Measurements from ENCODE around the gene DLK1.

DLK1 gene

DNA sequence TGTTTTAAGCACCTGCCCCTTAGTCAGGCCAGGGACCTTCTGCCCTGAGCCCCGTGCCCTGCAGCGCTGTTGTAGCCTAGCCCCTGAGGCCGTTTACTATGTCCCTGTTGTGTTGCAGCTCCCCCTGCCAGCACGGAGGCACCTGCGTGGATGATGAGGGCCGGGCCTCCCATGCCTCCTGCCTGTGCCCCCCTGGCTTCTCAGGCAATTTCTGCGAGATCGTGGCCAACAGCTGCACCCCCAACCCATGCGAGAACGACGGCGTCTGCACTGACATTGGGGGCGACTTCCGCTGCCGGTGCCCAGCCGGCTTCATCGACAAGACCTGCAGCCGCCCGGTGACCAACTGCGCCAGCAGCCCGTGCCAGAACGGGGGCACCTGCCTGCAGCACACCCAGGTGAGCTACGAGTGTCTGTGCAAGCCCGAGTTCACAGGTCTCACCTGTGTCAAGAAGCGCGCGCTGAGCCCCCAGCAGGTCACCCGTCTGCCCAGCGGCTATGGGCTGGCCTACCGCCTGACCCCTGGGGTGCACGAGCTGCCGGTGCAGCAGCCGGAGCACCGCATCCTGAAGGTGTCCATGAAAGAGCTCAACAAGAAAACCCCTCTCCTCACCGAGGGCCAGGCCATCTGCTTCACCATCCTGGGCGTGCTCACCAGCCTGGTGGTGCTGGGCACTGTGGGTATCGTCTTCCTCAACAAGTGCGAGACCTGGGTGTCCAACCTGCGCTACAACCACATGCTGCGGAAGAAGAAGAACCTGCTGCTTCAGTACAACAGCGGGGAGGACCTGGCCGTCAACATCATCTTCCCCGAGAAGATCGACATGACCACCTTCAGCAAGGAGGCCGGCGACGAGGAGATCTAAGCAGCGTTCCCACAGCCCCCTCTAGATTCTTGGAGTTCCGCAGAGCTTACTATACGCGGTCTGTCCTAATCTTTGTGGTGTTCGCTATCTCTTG is 7.6 kb downstream of the DLK1 start:
- FAIRE-seq: no peak

DNA sequence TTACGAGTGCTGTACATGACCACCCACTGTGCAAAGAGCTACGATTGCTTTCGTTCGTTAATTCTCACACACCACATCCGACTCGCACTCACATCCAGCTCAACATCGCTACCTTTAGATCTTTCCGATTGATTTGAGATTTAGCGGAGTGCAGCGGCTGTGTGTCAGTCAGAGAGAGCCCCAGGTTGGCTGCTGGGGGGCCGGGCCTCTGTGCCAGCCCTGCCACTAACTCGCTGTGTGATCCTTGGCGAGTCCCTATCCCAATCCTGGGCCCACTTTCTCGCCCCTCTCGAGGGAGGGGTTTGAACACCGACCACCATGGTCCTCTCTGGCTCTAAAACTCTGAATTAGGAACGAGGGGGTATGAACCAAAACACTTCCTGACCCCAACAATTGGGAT is 8.6 kb downstream of the DLK1 start:
- no peak for FAIRE-seq

DNA sequence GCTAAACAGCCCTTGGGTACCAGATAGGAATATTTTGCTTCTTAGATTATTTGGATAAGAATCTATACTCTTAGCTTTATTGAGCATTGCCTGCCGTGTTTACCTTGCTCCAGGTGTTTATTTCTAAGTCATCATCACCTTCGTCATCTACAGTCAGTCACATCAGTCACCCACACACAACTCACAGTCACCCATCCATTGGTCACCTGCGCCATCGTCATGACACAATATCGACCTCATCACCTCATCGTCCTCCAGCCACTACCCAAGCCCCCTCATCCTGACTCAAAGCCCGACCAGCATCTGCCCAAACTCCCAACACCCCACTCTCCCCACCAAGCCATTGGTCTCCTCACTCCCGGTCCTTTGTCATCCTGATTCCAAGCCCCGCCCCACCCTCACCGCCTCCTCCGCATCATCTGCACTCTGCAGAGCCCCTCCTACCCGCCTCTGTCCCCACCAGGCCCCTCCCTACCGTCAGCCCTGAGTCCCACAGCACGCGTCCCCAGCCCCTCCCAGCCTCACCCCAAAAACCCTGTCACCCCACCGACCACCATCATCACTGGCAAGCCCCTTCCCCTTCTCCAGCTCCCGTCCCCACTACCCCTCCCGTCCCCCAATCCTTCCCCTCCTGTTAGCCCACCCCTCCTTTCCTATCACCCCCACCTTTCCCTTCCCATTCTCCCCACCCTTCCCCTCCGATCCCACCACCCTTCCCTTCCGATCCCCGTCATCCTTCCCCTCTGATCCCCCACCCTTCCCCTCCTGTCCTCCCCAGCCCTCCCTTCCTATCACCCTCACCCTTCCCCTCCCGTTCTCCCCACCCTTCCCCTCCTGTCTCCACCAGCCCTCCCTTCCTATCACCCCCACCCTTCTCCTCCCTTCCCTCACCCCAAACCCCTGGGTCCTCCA is 9.8 kb downstream of the DLK1 start:
- no peak for FAIRE-seq

DNA sequence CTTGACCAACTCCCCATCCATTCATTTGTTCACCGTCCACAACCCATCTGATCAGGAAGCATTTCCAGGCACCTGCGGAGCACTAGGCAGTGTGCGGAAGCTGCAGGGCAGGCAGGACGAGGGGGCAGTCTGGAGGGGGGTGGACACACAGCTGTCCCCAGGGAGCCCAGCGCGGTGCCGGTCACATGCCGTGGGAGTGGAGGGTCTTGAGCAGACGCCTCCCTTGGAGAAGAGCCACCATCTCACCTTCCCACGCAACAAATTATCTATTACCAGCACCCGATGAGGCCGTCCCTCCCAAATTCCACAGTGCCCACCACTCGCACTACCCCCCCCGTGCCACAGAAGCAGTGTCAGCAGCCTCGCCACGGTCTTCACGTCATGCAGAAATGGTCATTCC is 10.8 kb downstream of the DLK1 start:
- no peak for FAIRE-seq

DNA sequence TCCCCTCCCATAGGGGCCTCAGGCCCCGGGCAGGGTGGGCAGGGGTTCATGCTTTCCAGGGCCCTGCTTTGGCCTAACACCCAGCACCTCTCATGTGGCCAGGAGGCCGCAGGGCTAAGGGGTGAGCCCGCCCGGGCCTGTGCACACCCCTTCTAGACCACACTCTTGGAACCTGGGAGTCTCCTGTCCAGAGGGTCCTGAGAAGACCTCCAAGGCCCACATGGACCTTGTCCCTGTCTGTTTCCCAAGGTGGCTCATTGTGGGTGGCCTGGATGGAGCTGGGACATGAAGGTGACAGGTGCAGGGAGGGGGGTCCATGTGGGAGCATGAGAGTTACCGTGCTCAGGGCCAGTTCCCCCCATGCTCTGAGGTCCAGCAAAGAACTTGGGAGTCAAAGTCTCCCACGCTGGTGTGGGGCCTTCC is 11.6 kb downstream of the DLK1 start:
- FAIRE-seq: no peak

DNA sequence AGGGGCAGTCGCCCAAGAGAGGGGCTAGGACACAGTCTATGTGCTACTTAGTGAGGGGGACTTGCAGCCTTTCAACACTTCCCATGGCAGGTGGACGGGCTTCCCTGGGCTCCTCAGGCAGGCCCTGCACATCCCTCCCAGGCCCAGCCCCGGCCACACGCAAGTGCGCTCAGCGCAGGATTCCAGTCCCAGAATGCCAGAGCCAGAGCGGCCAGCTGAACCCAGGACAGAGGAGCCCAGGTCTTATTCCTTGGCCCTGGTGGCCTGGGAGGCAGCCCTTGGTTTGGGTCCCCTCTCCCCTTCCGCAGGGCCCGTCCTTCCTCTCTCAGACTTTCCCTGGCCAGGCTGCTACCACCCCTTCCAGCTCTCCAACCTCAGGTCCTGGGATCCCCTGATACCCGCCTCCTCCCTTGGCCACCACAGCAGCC is 12.0 kb downstream of the DLK1 start:
- no peak for FAIRE-seq

DNA sequence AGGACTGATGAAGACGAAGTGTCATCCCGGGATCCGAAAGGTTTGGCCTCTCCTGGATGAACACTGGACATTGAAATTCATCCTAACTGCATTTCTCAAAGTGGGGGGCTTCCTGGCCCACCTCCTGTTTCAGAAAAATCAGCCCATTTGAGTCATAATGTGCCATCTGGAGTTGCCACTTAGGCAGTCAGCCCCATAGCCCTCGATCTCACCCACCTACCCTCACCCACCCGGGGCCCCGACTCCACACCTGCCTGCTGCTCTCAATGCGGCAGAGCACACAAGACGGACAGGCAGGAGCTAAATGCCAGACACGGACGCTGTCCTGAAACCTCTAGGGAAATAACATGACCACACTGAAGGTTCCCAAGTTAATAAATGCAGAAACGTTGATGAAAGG is 12.6 kb downstream of the DLK1 start:
- FAIRE-seq: no peak

DNA sequence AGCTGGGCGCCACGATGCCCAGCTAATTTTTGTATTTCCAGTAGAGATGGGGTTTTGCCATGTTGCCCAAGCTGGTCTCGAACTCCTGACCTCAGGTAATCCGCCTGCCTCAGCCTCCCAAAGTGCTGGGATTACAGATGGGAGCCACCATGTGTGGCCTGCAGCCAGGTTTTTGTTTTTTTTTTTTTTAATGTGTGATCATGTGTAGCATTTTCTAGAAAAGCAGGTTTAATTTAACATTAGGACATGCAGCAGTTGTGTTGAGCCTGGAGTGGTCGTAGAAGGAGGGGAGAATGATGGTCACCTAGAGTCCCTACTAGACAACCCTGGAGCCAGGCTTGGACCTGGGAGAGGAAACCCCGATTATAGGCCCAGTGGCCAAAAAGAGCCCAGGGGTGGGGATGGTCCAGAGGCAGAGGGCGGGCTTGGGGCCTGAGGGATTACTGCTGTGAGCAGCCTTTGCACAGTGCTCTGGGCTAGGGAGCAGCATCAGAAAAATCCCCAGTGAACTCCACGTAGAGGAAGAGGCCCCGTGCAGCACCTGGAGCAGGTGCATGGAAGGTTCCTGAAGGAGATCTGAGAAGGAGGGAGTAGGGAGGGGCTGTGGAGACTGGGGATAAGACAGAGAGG is 13.6 kb downstream of the DLK1 start:
- FAIRE-seq: no peak

DNA sequence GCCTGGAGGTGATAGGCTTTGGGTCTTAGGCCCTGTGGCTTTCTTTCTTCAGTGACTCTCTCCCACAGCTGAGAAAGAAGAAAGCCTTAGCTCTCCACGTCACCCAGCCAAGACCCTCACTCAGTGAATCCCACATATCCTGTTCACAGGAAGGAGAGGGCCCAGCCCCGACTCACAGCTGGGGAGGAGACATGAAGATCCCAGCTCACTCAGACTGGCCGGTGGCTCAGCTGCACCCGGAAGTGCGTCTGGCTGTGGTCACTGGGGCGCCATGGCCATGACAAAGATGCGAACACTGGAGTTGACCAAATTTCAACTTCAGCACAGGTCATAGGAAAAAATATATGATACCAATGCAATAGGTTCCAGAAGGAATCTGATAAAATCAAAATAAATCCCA is 14.2 kb downstream of the DLK1 start:
- no peak for FAIRE-seq

DNA sequence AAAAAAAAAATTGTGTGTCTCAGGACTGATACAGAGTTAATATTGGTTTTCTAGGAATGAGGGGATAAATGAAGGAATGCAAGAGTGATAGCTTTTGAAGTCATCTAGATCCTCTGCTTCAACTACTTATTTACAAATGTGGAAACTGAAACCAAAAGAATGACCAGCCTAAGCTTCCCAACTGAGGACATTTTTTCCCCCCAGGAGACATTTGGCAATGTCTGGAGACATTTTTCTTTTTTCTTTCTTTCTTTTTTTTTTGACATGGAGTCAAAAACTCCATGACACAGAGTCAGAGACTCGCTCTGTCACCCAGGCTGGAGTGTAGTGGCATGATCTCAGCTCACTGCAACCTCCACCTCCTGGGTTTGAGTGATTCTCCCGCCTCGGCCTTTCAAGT is 15.3 kb downstream of the DLK1 start:
- no peak for FAIRE-seq

DNA sequence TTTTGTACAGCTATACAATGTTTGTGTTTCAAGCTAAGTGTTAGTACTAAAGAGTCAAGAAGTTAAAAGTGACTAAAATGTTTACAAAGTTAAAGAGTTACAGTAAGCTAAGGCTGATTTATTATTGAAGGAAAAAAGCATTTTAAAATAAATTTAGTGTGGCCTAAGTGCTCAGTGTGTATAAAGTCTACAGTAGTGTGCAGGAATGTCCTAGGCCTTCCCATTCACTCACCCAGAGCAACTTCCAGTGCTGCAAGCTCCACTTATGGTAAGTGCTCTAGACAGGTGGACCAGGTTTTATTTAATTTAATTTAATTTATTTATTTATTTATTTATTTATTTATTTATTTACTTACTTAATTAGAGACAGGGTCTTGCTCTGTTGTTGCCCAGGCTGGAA is 19.6 kb downstream of the DLK1 start:
- FAIRE-seq: no peak

DNA sequence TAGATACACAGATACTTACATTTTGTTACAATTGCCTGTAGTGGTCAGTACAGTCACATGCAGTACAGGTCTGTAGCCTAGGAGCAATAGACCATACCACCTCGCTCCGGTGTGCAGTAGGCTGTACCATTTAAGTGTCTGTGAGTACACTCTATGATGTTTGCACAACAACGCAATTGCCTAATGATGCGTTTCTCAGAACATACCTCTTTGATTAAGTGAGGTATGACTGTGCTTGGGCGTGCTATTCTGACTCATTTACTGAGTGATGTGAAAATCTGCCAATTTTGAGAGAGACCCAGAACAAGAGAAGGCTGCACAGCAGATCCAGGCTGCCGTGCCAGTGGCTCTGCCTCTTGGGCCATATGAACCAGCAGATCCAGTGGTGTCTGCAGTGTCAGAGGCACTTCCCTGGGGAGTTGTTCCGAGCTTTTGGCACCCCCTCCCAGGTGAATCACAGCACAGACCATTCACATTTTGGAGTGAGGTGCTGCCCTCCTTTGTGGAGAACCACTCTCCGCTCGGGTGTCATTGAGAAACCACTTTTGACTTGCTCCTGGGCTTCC is 20.4 kb downstream of the DLK1 start:
- FAIRE-seq: no peak

DNA sequence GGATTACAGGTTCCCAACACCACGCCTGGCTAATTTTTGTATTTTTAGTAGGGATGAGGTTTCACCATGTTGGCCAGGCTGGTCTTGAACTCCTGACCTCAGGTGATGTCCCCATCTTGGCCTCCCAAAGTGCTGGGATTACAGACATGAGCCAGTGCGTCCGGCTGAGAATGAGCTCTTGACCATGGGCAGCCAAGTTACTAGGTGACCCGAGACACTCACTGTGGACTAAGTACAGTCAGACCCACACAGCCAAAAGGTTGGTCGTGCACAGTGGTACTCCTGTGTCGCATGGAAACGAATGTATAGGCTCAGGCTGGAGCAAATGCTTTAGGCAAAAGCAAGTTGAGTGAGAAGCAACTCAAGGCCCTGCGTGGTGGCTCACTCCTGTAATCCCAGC is 21.0 kb downstream of the DLK1 start:
- no peak for FAIRE-seq

DNA sequence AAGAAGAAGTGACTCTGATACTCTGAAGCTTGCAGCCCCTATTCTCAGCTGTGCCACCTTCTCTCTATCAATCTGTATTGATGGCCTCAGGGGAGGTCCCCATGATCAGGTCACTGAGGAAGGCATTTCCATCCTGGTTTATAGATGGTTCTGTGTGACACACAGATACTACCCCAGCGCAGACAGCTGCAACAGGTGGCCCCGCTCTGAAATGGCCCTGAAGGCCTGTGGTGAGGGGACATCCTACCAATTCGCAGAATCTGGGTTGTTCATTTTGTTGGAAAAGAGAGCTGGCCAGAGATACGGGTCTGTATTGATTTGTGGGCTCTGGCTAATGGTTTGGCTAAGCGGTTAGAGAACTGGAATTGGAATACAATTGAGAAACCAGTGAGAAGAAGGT is 21.7 kb downstream of the DLK1 start:
- no peak for FAIRE-seq

DNA sequence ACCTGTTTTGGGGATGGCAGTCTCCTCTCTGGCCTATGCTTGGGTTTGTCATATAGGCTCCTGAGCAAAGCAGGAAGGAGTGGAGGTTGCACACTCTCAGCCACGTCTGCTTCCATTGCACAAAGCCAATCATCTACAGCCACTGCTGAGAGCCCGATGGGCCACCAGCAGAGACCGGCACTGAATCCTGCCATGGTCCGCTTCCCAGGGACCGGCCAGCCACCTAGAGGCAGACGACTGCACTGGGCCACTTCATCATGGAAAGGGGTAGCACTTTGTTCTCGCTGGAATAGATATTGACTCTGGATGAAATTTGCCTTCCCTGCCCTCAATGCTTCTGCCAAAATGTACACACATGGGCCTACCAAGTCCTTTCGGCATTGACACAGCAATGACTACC is 22.3 kb downstream of the DLK1 start:
- FAIRE-seq: no peak

DNA sequence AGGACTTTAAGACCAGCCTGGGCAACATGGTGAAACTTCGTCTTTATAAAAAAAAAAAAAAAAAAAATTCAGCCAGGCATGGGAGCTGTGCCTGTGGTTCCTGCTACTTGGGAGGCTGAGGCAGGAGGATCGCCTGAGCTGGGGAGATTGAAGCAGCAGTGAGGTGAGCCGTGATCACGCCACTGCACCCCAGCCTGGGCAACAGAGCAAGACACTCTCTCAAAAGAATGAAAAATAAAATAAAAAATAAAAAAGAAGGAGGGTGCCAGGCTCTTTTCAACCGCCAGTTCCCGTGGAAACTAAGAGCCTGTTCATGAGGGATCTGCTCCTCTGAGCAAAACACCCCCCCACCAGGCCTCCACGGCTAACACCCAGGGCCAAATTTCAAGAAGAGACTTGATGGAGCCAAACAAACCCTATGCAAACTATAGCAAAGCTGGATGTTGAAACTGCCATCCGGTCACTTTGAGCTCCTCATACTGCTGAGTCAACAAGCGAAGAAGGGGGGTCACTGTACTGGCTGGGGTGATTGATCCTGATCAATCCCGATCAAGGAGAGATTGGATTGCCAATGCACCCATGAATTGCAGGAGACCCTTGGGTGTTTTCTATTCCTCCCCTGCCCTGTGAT is 23.4 kb downstream of the DLK1 start:
- FAIRE-seq: no peak

DNA sequence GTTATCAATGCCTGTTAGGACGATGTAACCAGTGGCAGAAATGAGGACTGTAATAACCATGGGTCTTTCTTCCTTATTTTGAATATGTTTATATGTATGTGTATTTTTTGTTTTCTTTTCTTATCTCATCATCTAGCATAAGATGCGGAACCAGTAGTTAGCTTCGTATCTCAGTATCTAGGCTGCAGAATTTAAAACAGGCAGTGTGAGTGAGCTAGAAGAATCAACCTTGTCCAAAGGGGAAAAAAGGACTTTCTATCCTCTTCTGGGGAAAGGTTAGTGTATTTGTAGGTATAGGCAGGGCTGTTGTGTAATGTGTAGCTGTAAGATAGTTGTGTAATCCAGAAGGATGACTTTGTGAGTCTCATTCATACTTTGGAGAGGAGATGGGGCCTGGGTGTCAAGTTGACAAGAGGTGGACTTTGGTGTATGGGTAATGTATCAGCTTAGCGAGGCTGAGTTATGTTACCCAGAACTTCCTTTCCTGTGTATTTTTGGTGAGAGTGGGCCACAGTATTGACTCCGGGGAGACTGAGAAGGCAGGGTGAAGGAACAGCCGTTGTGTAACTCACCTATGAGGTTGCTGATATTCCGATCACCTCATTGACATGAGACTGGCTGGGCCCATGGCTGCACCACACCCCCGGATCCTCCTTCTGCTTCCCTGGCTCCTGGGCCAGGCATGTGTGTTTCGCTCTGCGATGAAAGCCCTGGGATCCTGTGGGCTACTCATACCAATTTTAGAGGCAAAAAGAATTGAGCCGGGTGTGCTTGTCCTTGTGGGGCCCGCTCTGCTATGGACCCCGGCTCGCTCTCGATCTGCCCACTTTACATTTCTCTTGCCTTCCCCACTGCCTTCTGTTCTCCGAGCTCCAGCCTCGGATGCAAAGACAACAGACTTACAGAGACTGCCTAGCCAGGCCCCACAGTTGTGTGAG is 24.3 kb downstream of the DLK1 start:
- no peak for FAIRE-seq

DNA sequence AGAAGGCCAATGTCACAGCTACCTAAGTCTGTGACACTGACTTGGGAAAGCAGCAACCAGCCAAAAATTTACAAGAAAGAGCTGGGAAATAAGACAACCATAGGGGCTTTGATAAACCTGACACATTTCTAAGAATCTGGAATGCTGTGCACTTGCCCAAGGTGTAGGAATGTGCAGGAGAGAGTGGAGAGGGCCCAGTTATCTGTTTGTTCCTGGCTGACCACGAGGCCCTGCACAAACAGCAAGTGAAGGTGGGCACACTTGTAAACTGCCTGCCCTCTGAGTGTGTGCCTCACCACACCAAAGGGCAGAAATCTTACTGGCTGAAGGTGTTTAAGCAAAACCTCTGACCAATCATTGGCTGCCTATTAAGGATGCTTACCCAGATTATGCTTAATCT is 27.3 kb downstream of the DLK1 start:
- FAIRE-seq: no peak

DNA sequence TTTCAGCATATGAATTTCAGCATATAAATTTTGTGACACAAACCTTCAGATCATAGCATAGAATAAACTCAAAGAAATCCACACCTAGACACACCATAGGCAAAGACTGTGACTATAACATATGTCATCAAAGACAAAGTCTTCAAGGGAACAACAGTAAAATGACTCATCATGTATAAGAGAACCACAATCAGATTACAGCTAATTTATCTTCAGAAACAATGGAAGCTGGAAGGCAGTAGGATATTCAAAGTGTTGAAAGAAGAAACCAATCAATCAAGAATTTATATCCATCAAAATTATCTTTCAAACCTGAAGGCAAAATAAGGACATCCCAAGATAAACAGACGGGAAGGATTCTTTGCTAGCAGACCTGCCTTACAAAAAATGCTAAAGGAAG is 29.0 kb downstream of the DLK1 start:
- FAIRE-seq: no peak

DNA sequence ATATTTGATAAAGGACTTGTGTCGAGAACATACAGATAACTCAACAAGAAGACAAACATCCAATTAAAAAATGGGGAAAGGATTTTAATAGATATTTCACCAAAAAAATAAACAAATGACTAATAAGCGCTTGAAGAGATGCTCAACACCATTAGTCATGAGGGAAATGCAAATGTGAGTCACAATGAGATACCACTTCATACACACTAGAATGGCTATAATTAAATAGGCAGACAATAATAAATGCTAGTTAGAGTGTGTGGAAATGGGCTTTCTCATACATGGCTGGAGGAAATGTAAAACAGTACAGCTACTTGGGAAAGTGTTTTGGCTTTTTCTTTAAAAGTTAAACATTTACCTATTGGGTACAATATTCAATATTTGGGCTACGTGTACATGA is 34.8 kb downstream of the DLK1 start:
- FAIRE-seq: no peak

DNA sequence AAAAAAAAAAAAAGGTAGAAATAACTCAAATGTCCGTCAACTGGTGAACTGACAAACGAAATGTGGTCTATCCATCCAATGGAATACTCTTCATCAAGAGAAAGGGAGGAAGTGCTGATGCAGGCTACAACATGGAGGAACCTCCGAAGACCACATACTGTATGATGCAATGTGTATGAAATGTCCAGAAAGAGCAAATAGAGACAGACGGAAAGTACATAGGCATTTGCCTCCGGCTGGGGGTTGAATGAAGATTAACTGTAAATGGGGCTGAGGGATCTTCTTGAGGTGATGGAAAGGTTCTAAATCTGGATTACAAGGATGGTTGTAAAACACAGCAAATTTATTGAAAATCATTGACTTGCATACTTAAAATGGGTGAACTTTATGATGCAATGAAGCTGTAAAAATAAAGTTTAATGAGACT is 35.4 kb downstream of the DLK1 start:
- FAIRE-seq: no peak

Data from A204.1 (cell line).